HG03571 (cell line): ENCODE results near the gene CPEB1.
"Not testable (repeated sequence)": the region's sequence is repeated elsewhere in the genome, so short reads cannot be mapped to it uniquely, and the experiment has no call there.

Experiments
- ATAC-seq: cut with Tn5 transposase; IDR thresholded peaks from one replicate; pipeline ENCODE4 v1.9.1; 2021; ENCODE audit not compliant: unreplicated experiment

CPEB1 gene

GRCh38 chr15:82530606-82531379 is 116.4 kb downstream of the CPEB1 start:
- ATAC-seq = no peak

- ATAC-seq = no peak
Observed at GRCh38 chr15:82530006-82530405, 117.2 kb downstream of the CPEB1 start.

- not testable (repeated sequence) for ATAC-seq
Observed at GRCh38 chr15:82513587-82513986, 133.6 kb downstream of the CPEB1 start.

GRCh38 chr15:82507693-82508092 is 139.5 kb downstream of the CPEB1 start:
- not testable (repeated sequence) for ATAC-seq

GRCh38 chr15:82507087-82507486 is 140.1 kb downstream of the CPEB1 start:
- not testable (repeated sequence) for ATAC-seq

GRCh38 chr15:82505842-82506241 is 141.3 kb downstream of the CPEB1 start:
- not testable (repeated sequence) for ATAC-seq

GRCh38 chr15:82504074-82504473 is 143.1 kb downstream of the CPEB1 start:
- not testable (repeated sequence) for ATAC-seq

GRCh38 chr15:82502700-82503339 is 144.3 kb downstream of the CPEB1 start:
- not testable (repeated sequence) for ATAC-seq

GRCh38 chr15:82500772-82501171 is 146.4 kb downstream of the CPEB1 start:
- not testable (repeated sequence) for ATAC-seq

- ATAC-seq = not testable (repeated sequence)
Observed at GRCh38 chr15:82497978-82498377, 149.2 kb downstream of the CPEB1 start.
